Stimulated activated CD4-positive, alpha-beta T cell treated with anti-CD3 and anti-CD28 coated beads, TNF-alpha, amount 100 ng/mL, for 1 hour (primary cell): ENCODE data around the gene C3orf22.
"Not testable (repeated sequence)": the region's sequence is repeated elsewhere in the genome, so short reads cannot be mapped to it uniquely, and the experiment has no call there.

Source experiments
- DNase-seq, 3 donors: peaks; one replicate each; pipeline ENCODE4 v3.0.0-alpha.2; 2020; ENCODE audit warnings: low read depth in 3 of 3, low spot score in 1 of 3

The C3orf22 gene

DNA sequence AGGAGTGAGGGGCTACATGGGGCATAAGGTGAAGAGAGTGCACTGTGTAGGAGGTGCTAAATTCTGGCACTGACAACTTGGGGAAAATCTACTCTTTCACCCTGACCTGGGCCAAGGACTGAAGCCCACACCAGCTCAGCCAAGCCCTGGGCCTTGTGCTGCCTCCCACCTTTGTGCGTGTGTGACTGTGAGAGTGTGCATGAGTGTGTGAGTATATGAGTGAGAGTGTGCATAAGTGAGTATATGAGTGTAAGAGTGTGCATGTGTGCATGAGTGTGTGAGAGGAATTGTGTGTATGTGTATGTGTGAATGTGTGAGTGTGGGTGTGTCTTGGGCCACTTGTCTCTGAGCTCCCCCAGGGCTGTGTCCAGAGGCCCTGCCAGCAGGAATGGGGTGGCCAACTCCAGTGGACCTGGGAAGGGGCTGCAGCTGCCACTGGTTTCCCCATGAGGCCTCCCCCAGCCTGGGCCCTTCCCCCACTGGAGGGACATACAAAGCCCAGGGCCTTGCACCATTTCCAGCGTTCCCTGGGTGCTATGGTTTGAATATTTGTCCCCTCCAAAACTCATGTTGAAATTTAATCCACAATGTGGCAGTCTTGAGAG, 15.2 kb downstream of the C3orf22 start:
- no peak for DNase-seq

DNA sequence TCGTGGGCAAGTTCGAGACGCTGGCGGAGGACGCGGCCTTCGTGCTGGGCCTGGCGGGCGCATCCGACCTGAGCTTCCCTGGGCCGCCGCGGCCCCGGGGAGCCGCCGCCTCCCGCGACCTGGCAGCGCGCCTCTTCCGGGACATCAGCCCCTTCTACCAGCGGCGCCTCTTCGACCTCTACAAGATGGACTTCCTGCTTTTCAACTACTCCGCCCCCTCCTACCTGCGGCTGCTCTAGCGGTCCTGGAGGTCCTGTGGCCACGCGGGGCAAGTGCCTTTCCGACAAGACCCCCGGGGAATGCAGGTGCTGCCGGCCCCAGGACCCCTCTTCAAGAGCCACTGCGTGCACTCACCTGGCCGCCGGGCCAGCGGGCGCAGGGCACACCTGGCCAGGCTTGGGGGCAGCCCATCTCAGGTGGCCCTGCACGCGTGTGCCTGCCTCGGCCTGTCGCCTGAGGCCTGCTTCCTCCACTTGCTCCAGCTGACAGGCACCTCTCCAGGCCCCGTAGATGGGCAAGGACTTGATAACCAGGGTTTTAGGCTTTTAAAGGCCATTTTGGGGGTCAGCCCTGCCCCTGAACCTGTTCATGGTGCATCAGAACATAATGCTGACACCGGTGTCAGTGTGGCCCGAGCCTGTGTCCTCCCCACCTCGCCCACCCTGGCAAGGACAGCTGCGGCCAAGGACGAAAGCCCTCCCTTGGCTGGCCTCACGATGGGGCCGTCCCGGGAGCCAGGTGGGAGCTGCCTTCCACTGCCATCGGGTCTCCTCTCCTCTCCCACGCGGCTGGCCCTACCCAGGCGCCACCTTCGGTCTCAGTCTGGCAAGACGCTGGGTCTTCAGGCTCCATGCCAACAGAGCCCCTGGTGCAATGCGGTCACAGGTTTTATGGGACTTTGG, 16.1 kb downstream of the C3orf22 start:
- DNase-seq: no peak

DNA sequence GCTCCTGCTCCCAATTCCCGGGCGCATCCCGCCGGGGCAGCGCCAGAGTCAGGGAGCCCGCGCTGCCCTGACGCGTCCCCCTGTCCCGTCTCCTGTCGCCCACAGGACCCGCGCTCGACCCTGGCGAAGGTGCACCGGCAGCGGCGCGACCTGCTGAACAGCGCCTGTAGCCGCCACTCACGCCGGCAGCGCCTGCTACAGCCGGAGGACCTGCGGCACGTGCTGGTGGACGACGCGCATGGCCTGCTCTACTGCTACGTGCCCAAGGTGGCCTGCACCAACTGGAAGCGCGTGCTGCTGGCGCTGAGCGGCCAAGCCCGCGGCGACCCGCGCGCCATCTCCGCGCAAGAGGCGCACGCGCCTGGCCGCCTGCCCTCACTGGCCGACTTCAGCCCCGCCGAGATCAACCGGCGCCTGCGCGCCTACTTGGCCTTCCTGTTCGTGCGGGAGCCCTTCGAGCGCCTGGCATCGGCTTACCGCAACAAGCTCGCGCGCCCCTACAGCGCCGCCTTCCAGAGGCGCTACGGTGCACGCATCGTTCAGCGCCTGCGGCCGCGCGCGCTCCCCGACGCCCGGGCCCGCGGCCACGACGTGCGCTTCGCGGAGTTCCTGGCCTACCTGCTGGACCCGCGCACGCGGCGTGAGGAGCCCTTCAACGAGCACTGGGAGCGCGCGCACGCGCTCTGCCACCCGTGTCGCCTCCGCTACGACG, 16.9 kb downstream of the C3orf22 start:
- DNase-seq: no peak

DNA sequence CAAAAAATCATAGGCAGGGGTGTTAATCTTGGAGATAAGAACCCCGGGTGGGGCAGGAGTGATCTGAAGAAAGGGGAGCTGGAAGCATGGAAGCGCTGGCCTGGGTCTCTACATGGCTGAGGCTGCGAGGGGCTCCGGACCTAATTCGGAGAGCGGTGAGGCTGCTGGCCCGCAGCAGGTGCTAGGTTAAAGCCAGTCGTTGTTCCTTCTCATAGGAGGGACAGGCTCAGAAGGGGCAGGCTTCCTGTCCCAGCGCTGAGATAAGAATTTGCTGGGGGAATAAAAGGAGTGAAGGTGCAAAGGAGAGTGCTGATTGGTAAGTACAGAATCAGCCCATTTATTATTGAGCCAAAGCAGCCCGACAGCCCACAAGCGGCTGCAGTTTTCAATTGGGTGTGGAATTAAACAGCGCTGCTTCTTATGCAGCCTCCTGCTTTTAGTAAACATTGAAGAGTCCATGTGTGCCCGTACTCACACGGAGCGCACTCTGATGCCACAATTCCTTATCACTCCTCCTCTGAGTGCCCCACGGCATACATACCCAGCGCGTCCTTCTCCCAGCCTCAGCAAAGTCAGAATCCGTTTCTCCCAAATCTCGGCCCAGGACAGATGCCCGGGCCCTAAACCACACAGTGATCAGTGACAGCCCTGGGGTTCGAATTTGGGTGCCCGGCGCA, 17.6 kb downstream of the C3orf22 start:
- no peak for DNase-seq

DNA sequence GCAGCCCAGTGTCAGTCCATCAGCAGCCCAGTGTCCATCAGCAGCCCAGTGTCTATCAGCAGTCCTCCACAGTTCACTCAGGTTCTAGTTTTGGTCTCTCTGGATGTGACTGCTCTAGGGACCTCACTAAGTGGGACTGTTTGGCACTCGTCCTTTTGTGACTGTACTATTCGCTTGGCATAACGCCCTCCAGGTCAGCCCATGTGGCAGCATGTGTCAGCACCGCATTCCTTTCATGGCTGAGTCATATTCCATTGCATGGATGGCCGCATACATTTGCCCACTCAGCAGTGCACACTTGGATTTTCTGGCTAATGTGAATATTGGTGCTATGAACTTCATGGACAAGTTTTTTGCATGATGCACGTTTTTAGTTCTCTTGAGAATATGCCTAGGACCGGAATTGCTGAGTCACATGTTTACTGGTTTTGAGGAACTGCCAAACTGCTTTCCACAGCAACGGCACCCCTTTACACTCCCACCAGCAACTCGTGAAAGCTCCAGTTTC, 18.3 kb downstream of the C3orf22 start:
- DNase-seq: no peak

DNA sequence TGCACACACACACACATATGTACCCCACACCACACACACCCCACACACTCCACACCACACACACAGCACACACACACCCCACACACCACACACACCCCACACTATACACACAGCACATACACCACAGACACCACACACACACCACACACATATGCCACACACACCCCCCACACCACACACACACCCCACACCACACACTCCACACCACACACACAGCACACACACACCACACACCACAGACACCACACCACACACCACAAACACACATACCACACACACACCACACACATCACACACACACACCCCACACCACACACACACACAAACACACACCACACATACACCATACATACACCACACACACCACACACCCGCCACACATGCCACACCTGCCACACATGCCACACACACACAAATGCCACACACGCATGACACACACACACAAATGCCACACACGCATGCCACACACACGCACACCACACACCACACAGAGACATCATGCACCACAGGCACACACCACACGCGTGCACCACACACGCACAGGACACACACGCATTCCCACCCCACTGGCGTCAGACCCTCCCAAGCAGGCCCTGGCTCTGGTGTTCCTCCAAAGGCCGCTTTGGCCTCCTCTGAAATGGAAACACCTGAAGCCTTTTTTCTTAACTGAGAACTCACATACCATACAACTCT, 19.0 kb downstream of the C3orf22 start:
- no peak for DNase-seq

DNA sequence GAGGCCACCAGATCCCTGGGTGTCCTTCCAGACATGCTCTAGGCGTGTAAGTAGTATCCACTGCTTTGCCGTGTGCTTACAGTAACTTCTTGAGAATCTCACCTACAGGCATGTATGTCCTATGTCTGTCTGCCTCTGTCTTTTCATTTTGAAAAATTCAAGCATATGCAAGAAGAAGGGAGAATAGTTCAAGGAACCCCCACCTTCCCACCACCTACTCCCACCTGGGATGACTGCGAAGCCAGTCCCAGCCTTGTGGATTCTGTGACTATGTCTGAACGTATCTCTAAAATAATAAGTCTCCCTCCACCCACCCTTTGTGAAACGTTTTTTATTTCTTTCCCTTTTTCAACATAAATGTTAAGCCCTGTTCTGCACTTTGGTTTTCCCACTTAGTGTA, 19.8 kb downstream of the C3orf22 start:
- no peak for DNase-seq

DNA sequence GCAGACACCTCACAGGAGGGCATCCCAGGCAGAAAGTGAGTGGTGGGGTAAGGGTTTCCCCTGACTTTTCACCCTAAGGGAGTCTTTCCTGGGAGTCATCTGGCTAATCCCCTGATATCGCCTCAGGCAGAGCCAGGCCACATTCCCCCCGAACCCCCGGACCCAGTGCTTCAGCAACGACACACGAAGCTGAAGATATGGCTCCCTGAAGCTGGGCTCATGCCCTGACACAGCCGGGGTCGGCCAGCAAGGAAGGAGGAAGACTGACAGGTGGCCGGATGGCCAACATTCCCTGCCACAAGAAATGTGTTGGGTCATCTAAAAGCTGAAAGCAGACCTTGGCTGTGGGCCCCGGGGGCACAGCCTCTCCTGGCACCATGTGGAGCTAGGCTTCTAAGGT, 20.4 kb downstream of the C3orf22 start:
- no peak for DNase-seq

DNA sequence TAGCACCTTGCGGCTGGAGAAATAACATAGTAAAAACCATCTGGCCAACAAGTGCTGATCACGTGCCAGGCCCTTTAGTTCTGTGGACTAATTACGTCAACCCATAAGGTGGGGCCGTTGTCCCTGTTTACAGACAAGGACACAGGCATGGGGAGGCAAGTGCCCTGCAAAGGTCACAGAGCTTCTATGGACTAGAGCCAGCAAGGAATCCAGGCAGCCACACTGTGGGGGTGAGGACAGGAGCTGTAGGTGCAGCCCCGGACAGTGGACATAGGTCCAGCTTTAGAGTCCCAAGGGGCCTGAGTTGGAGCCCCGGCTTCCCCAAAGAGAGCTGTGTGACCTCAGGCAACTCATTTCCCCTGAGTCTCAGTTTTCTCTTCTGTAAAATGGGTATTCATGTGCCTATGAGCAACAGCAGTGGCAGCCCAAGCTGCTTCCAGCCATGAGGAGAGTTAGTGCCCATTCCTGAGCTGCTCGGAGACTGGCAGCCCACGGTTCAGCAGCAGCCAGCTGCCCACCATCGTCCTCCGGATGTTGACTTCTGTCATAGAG, 20.9 kb downstream of the C3orf22 start:
- no peak for DNase-seq

DNA sequence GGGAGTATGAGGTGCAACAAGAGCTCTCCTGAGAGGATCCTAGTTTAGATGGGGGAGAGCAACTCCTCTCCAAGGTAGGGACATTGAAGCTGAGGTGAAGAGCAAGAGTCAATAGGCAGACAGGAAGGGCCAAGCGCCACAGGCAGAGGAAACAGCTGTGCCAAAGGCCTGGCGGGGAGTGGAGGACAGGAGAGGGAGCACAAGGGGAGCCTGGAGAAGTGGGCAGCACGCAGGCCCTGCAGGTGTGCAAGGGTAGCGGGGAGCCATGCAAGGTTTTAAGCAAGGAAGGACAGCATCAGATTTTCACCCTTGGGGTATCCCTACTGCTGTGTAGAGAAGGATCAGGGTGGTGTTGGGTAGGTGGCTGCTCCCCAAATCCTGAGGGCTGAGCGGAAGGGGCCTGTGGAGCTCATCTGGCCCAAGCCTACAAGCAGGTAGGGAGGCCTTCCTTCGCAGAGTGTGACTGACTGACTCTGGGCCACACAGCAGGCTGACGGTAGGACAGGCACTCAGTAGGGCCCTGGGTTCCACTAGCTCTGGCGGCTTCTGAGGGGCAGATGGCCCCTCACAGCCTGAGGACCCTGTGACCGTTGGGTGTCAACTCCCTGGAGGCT, 21.5 kb downstream of the C3orf22 start:
- DNase-seq: no peak

DNA sequence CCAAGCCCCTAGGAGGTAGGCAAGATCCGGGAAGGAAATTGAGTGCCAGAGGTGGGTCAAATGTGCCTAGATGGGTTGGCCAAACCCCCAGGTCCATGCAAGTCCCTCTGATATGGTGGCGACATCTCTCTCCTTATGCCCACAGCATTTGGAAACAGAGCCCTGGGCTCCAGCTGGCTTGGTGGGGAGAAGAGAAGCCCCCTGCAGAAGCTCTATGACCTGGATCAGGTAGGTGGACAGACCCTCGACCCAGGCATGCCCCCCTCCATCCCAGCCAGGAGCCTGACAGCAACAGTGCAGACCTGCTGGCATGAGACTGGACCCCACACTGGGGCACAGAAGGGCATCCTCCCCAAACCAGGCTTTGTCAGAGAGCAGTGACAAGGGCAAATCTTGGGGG, 22.6 kb downstream of the C3orf22 start:
- DNase-seq: no peak

DNA sequence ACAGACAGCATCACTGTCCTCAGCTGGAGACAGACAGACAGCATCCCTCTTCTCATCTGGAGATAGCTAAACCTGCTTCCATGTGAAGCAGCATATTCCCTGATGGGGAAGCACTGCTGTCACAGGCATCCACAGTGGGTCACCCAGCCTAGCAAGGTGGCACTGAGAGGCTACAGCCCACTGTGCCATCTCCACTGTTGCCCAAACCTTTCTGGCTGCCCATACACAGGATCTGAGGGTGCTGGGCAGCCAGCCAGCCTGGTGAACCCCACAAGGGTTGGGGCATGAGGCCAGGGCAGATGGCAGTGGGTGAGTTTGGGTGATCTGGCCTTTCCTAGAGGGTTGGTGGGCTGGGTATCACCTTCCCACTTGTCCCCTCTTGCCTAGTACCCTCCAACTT, 23.1 kb downstream of the C3orf22 start:
- DNase-seq: no peak

DNA sequence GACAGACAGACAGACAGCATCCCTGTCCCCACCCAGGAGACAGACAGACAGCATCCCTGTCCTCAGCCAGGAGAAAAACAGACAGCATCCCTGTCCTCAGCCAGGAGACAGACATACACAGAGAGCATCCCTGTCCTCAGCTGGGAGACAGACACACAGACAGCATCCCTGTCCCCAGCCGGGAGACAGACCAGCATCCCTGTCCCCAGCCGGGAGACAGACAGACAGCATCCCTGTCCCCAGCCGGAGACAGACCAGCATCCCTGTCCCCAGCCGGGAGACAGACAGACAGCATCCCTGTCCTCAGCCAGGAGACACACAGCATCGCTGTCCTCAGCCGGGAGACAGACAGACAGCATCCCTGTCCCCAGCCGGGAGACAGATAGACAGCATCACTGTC, 24.0 kb downstream of the C3orf22 start:
- not testable (repeated sequence) for DNase-seq

DNA sequence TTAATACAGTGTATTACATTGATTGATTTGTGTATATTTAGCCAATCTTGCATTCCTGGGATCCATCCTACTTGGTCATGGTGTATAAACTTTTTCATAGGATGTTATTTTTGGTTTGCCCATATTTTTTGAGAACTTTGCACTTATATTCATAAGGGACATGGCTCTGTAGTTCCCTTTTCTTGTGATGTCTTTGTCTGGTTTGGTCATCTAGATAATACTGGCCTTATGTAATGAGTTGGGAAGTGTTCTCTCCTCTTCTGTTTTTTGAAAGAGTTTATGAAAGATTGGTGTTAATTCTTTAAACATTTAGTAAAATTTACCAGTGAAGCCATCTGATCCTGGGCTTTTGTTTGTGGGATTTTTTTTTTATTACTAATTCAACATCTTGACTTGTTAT, 25.2 kb downstream of the C3orf22 start:
- DNase-seq: no peak

DNA sequence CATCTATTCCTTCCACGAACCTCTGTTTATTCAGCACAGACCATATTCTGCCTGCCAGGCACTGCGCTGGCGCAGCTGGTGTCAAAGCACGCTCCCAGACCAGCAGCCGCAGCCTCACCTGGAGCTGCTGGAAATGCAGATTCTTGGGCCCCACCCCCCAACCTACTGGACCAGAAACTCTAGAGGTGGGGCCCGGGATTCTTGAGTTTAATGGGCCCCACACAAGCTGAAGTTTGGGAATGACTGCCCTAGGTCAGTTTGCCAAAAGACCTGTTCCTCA, 27.7 kb downstream of the C3orf22 start:
- no peak for DNase-seq

DNA sequence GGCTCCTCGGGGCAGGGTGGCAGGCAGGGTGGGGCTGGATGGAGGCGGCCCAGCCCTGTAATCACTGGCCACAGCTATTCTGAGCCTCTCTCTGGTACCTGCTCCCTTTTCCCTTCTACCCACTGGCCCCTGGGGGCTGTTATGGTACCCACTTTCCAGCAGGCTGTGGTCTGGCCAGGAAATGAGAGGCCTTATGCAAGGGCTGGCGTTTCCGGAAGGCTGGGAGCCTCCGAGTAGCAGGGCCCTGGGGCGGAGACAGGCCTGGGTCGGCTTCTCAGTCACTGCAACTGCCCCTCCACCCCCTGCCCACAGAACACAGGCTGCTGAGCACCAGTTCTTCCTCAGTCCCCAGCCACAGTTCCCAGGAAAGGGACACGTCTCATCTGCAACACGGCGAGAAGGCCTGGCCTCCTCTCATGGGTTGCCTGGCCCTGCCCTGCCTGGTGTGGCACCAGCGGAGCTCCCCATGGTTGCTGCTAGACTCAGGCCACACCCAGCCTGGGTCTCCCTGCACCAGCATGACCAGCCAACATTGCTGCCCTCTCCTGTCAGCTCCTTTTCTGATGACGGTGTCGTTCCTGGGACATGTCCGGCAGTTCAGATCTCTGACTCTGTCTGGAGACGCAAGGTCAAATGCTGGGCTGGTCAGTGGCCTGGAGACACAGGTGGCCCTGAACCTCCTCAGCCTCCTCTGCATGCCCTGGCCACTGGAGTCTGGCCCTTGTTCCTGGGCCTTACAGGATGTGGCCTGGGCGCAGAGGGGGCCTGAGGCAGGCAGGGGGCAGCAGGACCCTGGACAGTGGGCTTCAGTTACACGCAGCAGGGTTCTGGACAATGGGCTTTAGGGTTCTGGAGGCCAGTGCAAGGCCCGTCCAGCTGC, 28.3 kb downstream of the C3orf22 start:
- no peak for DNase-seq

DNA sequence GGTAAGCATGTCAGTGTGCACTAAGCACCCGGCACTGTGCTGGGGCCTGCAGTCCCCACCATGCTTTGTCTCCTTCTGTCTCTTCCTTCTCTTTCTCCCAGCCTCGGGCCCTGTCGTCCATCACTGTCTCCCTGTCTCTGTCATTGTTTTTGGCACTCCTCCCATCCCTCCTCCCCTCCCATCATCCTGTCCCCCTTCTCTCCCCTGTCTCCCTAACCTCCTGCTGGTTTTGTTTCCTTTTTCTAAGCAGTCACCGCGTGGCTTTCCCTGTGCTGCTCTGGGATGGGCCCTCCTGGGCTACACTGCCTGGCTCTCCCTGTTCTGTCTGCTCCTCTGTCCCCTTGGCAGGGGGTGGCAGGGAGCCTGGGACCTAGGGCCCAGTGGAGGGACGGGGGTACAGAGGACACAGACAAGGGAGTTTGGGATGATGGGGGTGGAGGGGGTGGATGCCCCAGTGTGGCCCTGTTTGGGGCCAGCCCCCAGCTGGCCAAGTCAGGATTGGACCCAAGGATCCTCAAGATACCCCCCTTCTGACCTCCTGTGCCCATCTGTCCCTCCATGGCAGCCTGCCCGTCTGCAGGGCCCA, 29.1 kb downstream of the C3orf22 start:
- no peak for DNase-seq

DNA sequence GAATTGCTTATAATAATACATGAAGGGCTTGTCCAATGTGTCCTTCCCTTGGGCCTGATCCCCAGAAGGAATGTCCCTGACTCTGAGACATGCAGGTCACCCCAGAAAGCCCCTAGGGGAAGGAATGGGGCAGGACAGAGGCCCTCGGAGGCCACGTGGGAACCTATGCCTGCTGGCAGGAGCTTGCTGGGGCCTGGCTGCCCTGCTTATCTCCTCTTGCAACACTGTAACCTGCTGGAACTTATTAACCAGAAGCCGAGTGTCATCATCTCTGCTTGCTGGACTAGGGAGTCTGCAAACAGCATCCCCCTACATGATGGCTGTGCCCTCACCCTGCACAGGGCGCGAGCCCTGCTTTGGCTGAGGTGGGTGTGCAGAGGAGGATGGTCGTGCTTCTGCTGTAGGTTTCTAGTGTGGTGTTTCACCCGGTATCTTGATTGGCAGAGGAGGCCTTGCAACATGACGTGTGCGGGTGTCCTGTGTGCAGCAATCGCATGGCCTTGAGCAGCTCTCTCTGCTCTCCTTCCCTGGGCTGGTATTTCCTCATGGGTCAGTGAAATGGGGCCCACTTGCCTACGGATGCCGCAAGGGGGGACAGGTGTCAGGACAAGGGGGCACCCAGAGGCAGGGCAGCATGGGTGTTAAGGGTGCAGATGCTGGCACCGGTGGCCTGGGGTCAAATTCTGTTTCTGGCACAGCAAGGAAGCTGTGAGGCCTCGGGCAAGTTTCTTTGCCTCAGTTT, 29.8 kb downstream of the C3orf22 start:
- no peak for DNase-seq
